Activated CD4-positive, alpha-beta T cell treated with anti-CD3 and anti-CD28 coated beads, Interleukin-2, Interleukin-6, amounts not matched to agents 100 ng/mL and 50 ng/mL, durations not matched to agents 16 hours and 8 hours (primary cell): ENCODE data around the gene CBX2.
"Not testable (repeated sequence)": the region's sequence is repeated elsewhere in the genome, so short reads cannot be mapped to it uniquely, and the experiment has no call there.

Source experiments
- DNase-seq: peaks from one replicate; pipeline ENCODE4 v3.0.0-alpha.2; 2020

Gene CBX2

DNA sequence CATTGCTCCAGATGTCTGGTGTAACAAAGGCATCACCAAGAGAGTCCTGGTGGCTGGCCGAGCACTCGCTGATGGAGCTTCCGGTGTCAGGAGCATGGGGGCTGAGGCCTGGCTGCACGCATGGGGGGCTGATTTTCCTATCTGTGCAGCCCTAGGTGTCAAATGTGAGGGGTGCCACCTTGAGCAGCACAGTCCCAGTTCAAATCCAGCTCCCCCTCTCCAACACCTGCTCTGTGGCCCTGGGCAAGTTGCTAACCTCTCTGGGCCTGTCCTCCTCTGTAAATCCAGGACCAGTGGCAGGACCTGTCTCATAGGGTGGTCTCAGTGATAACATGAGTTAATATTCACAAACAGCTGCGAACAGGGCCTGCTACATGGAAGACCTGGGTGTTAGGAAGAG is 34.3 kb upstream of the CBX2 start:
- no peak for DNase-seq

DNA sequence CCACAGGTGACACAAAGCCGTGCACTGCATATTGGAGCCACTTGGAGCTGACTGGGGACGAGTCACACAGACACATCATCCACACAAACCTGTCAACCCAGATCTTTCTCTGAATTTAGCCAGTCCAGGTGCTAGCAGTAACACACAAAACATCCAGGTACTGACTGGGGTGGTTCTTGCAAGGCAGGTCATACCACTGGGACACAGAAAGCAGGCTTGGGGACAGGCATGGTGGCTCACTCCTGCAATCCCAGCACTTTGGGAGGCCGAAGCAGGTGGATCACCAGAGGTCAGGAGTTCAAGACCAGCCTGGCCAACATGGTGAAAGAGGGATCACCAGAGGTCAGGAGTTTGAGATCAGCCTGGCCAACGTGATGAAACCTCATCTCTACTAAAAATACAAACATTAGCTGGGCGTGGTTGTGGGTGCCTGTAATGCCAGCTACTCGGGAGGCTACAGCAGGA is 32.3 kb upstream of the CBX2 start:
- no peak for DNase-seq

DNA sequence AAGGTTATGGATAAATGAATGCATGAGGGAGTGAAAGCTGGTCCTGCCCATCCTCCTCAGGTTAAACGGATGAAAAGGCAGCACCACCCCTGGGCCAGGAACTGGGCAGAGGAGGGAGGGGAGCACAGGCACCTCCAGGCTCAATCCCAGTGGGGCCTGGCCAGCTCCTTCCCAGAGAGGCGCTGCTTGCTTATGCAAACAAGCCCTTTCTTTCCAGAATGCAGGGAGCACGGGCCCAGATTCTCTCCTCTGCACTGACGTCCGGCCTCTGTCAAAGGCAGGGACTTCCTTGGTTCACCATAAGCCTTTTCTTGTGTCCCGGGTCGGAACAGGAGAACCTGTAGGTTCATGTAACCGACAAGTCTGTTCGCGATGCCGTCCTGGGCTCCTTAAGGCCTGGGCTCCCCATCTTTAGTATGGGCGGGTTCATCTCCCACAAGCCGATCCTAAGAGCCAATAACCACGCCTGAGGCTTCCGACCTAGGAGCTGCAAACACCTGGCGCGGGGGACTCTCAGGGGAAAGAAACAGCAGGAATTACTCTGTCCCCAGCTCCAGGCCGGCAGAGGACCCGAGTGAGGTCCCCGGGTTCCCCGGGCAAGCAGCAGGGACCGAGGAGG is 30.9 kb upstream of the CBX2 start:
- DNase-seq = no peak

DNA sequence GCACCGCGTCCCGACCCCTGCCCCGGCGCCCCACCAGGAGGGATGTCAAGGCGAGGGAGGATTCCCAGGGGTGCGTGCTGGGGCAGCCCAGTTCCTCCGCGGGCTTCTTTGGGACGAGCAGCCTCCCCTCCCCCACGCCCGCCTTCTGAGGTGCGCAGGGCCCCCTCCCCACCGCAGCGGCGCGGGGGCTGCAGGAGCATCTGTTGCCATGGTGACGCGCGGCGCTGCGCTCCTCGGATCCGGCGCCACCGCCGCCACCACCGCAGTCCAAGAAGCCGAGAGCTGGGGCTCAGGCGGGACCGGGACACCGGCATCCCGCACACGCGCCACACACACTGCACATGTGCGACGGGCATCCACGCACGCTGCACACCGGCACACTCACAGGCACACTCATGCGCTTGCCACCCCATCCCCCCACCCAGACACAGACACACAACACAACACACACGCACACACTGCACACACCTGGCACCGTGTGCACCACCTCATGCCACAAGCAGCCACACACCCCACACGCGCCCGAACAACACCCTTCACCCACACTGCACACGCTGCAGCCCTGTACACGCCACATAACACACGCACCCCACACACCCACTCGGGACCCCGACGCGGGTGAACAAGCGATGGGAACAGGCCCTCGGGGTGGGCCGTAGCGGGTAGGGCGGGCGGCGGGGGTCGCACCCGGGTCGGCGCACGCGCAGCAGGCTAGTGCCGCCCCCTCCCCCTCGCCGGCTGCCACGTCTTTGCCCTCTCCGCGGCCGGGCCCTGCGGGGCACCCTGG is 30.2 kb upstream of the CBX2 start:
- DNase-seq = no peak

DNA sequence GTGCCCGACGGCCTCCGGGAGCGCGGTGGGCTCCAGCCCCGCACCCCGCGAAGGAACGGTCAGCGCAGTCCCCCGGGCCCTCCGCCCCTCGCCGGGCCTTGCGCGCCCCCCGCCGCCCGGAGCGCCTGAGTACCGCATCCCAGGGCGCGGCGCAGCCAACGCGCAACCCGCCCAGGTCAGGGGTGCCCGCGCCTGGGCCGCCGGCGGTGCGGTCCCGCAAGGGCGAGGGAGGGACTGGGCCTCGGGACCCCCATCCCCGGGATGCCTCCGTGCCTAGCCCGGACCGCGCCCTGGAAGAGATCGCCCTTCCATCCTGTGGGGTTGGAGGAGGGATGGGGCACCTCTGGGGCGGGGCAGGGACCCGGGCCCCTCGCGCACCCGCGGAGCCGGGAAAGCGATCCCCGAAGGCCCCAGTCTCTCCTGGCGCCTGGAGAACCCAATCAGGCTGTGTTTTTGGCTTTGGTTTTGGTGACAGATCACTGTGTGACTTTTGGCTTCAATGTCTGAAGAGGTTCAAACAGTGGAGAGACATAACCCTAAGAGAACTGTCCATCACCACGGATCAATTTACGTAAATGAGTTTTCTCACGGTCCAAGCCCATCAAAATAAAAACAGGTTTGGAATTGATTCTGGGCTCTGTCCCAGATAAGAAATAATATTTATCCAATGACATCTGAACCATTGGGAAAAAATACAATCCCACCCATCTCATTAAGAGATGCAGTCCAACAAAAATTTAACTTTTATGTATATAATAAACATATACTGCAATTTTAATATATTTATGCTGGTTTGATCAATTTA is 29.5 kb upstream of the CBX2 start:
- no peak for DNase-seq

DNA sequence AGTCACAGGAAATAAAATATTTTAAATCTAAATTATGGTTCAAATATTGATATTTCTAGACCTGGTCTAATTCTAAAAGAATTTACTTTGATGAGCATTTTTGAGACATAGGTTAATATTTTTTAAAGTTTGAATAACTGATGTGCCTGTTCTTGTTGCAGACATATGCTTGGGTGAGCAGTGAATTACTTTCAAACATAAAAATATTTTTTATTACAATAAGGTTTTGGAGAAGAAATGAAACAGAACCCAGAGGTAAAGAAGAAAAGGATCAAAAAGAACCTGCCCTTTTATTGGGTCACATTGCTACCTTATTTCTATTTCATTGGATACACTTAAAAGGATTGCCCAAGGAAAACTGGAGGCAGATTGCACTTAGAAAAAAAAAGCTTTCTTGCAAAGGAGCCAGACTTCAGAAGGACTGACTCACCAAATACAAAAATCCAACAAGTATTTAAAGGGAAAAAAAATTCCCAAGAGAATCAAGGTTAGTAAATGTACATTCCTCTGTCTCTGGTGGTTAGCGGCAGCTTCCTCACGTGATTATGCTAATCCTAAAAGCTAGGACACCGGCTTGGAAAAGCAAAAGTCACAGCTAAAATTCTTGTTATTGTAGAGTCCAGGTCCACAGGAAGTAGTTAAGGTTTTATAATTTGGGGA is 28.7 kb upstream of the CBX2 start:
- no peak for DNase-seq

DNA sequence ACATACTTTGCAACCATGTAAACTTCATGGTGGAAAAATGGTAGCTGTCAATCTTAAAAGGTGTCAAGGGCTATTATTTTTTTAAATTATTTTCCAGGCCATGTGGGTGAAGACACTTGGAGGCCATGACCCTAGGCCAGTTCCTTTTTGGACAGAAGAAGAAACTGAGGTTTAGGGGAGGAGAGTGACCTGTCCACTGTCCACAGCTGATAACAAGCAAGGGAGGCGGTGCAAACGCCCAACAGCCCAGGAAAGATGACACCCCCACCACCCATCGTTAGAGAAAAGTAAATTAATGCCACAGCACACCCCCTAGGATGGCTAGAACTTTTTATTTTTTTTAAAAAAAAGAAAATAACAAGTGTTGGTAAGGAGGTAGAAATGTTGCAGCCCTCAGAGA is 28.0 kb upstream of the CBX2 start:
- no peak for DNase-seq

DNA sequence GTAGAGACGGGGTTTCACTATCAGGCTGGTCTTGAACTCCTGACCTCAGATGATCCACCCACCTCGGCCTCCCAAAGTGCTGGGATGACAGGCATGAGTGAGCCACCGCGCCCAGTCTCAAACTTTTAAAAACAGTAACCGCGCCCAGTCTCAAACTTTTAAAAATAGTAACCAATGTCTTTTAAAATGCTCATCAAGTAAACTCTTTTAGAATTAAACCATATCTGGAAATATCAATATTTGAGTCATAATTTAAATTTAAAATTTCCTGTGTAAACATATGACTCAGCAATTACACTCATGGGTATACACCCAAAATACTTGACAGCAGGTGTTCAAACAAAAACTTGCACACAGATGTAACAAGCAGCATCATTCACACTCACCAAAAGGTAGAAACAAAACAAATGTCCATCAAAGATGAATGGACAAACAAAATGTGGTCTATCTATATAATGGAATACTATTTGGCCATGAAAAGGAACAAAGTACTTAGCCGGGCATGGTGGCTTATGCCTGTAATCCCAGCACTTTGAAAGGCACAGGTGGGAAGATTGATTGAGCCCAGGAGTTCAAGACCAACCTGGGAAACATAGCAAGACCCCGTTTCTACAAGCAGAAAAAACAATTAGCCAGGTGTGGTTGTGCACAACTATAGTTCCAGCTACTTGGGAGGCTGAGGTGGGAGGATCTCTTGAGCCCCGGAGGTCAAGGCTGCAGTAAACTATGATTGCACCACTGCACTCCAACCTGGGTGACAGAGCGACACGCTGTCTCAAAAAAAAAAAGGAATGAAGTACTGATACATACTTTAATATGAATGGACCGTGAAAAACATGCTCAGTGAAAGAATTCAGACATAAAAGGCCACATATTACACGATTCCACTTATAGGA is 27.1 kb upstream of the CBX2 start:
- DNase-seq = no peak

DNA sequence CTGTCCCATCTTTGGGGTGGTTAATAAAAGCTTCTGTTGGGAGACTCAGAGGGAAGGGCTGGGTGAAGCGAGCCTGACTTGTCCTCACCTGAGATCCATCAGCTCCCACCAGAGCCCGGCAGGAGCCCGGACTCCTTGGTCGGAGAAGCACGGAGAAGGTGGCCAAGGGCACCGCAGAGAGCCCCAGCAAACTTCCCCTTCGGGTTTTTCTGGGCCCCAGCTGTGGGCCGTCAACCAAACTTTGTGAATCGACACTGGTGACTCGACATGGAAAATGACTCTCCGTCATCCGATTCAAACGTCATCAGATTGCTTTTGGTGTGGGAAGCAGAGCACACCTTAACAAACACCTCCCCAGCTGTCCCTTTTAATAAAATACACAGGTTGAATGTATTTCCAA is 25.8 kb upstream of the CBX2 start:
- no peak for DNase-seq

DNA sequence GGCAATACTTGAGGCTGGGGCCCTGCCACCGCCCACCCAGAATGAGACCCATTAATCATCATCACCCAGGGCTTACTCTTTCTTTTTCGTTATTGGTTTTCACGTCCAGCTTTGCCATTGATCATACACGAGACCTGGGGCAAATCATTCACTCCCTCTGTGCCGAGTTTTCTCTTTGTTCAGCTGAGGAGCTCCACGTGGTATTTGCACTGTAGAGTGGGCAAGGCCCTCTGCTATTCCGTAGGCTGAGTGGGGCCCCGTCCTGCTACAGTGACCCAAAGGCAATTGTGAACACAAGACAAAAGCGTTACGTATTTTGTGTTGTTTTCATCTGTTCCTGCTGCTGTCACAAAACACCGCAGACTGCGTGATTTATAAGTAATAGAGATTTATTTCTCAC is 23.6 kb upstream of the CBX2 start:
- DNase-seq = no peak

DNA sequence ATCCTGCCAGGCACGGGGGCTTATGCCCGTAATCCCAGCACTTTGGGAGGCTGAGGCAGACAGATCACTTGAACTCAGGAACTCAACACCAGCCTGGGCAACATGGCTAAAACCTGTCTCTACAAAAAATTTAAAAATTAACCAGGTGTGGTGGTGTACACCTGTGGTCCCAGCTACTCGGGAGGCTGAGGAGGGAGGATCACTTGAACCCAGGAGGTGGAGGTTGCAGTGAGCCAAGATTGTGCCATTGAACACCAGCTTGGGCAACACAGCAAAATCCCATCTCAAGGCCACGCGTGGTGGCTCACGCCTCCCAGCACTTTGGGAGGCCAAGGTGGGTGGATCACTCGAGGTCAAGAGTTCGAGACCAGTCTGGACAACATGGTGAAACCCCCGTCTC is 23.0 kb upstream of the CBX2 start:
- not testable (repeated sequence) for DNase-seq

DNA sequence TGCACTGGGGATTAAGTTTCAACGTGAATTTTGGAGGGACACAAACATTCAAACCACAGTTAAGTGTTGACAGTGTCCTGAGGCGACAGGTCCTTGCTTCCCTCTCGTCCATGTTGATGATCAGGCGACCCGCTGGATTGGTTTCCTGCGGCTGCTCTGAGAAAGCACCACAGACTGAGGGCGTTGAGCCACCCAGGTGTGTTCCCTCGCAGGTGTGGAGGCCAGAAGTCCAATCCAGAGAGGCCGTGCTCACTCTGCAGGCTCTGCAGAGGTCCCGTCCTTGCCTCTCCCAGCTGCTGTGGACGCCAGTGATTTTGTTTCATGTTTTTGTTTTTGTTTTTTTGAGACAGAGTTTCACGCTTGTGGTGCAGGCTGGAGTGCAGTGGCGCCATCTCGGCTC is 22.4 kb upstream of the CBX2 start:
- no peak for DNase-seq

DNA sequence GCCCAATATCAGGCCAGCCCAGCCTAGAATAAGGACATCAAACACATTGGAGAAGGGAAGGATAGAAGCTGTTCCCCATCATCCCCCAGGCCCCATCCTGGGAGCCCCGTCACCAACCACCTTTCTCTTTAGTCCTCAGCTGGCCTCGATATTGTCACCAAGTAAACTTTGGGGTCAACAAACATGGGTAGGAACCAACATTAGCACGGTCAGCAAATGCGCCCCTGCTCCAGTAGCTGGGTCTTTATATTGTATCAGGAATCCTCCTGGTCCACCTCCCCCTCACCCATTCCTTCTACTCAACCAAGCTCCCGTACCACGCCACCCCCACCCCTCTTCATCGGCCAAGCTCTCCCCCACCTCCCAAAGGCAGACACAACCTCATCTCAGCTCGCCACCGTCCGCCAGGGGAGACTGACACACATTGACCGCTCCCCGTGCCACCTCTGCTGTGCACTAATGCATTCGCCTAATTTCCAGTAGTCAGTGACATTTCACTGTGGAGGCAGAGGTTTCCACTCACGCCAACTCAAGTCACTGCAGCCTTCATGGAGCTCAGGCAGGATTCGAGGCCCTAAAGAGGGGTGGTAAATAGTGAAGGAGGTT is 20.7 kb upstream of the CBX2 start:
- no peak for DNase-seq

DNA sequence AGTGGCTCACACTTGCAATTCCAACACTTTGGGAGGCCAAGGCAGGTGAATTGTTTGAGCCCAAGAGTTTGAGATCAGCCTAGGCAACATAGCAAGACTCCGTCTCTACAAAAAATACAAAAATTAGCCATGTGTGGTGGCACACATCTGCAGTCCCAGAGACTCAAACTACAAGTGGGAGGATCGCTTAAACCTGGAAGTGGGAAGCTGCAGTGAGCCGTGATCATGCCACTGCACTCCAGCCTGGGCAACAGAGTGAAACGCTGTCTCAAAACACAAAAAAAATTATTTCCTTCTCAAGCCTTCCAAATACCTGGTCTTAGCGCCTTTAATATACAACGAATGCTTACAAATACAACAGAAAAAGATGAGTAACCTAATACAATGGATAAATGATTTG is 19.7 kb upstream of the CBX2 start:
- DNase-seq = no peak

DNA sequence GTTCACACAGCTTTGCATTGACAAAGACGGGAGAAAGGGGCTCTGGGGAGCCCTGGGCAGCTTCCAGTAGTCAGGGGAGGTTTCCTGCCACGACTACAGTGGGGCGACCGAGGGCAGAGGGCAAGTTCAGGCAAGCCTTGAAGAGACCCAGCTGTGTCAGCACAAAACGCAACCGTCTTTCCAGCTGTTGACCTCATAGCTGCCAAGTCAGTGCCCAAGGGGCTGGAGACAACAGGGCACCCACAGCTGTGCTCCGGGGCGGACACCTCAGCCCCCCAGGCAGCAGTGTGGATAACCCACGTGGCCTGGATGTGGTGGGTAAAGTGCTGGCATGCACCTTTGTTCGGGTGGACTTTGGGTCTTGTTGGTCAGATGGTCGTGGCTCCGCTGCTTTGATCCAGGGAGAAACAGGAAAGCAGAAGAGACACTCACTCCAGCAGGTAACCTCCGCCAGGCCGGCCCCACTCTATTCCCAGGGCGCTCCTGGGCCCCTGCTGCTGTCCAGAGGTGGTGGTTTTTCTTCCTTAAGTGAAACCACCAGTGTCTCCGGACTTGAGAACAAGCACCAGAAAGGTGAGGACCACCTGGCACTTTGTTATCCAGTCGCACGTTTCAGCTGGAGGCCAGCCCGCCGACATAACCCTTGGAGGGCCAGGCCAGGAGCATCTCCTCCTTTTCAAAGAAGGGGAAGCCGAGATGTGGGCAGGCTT is 17.6 kb upstream of the CBX2 start:
- no peak for DNase-seq

DNA sequence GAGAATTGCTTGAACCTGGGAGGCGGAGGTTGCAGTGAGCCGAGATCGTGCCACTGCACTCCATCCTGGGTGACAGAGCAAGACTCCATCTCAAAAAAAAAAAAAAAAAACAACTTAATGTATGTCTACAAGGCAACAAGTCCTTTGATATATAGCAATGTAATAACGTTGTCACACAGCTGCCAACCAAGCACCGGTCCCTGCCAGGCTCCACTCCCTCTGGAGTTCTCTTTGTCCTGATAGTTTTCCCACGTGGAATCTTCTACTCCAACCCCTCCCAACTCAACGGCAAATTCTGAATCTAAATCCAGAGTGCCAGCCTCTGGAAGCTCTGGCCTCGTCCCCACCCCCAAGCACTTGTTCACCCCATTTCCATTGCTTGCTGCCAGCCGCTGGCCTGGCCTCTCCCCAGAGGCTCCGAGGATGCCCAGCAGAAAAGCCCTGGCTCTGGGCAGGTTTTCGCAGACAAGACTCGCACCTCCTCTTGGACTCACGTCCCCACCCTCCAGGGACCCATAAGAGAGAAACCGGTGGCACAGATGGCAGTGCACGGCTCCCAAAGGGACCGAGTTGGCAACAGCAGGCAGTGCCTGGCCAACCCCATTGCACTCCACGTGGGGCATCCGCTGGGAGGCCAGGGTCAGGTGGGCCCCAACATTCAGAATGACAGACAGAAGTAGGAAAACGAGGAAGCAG is 15.9 kb upstream of the CBX2 start:
- no peak for DNase-seq

DNA sequence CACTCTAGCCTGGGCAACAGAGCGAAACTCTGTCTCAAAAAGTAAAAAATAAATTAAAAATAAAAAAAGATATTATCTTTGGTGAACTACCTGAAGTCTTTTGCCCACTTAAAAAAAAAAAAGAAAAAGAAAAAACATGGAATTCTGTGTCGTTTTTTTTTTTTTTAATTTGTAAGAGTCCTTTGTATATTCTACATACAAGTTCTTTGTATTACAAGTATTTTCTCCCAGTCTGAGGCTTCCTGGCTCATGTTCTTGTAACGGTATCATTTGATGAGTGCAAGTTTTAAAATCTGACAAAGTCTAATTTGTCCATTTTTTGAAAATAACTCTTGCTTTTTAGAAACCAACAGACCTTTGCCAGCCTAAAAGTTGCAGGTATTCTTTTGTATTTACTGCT is 12.2 kb upstream of the CBX2 start:
- no peak for DNase-seq

DNA sequence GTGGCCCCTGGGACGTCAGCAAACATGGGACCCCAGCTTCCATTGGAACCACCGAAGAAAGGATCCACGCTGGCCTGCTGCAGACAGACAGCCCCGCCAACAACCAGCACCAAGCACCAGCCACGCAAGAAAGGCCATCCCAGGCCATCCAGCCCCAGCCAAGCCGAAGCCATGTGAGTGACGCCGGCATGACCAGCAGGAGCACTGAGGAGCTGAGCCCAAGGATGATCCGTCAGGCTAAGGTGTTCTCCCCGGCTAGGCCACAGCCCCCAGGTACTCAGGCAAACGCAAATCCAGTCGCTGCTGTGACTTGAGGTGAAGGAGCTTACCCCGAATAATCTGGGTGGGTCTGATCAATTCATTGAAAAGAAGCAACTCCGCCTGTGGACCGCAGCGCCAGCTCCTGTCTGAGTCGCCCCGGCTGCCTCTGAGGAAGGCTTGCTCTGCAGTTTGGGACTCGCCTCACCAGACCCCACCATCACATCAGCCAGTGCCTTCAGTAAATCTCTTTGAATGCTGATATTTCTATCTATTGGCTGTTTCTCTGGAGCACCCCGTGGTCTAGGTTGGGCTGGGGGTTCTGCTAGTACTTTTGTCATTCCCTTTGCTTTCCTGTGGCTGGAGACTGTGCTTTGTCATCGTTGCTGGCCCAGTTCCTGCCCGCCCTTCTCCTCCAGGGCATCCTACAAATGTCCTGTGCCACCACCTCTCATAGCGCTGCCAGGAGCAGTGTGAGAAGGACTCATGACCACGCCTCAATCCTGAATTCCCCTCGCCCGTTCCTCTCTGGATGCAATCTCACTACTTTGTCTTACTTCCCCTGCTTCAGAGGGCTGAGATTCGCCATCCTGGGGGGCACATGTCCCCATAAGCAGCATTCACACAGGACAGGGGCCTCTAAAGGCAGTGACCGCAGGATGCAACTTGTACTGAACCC is 8.1 kb upstream of the CBX2 start:
- no peak for DNase-seq

DNA sequence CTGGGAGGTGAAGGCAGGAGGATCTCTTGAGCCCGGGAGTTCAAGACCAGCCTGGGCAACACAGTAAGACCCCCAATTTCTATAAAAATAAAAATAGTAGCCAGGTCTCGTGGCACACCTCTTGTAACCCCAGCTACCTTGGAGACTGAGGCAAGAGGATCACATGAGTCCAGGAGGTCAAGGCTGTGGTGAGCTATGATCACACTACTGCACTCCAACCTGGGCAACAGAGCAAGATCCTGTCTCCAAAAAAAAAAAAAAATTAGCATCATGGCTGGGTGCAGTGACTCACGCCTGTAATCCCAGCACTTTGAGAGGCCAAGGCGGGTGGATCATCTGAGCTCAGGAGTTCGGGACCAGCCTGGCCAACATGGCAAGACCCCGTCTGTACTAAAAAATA is 6.7 kb upstream of the CBX2 start:
- DNase-seq = no peak
